Ammon's horn (tissue), 1 donor: ENCODE measurements around the gene AGBL2.
"Not testable (repeated sequence)": the region's sequence is repeated elsewhere in the genome, so short reads cannot be mapped to it uniquely, and the experiment has no call there.

ENCODE experiments used
- DNase-seq: peaks from one replicate; pipeline ENCODE4 v3.0.0-alpha.2; 2016; ENCODE audit warnings: low spot score

The AGBL2 gene

DNA sequence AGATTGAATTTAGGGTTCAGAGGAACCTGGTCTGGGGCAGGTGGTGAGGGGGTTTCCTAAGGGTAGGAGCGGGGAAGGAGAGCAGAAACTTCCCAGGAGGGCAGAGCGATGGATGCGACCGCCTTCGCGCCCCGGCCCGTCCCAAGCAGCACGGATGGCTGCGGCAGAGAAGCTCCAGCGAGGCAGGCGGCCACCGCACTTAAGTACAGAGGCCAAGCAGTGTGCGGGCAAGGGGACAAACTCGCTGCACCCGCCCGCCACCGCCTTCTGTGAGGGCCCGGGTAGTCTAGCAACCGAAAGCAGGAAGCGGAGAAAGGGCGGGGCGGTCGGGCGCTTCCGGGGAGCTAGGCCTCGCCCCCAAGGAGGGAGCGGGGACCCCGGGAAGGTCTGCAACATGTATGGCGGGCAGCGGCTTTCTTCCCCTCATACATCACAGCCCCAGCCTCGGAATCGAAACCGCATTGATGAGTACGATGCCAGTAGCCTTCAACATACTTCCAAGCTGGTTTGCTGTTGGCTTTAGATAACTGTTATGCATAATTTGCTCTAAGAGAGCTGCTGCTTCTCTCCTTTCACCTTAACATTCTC, at the start of gene AGBL2:
TSS of gene AGBL2 (minus strand) at position 288 of the 588 bp plus-strand sequence. CDS start 719 bp downstream, outside the sequence.
- peak; percentile 77 for DNase-seq

DNA sequence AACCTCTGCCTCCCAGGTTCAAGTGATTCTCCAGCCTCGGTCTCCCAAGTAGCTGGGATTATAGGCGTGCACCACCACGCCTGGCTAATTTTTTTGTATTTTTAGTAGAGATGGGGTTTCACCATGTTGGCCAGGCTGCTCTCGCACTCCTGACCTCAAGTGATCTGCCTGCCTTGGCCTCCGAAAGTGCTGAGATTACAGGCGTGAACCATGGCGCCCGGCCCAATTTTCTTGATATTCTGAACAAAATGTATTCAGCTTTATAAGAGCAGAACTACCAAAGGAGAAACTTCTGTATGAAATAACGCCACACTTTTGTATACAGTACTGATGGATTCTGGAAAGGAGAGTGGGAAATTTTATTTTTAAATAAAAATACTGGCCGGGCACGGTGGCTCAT, 44.1 kb upstream of the AGBL2 start:
- not testable (repeated sequence) for DNase-seq

- DNase-seq = no peak
Observed at GRCh38 chr11:47756208-47756607, 41.0 kb upstream of the AGBL2 start.

DNA sequence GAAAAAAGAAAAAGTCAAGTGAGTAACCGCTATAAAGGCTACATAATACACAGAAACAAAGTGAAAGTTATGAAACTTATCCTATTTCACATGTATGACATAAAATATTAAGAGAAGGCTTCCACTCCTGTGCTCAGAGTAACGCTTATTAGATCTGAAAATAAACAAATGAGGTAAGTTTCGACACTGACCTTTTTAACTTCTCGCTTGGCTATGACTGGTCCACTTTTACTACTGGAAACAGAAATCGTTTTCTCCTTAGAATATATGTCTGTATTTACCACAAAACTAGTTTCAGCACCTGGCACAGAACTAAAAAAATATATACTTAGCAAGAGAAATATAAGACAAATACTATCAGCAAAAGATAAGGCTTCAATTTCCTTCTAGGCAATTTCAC, 35.6 kb upstream of the AGBL2 start:
- no peak for DNase-seq

- DNase-seq = not testable (repeated sequence)
Observed at GRCh38 chr11:47742494-47742893, 27.3 kb upstream of the AGBL2 start.

DNA sequence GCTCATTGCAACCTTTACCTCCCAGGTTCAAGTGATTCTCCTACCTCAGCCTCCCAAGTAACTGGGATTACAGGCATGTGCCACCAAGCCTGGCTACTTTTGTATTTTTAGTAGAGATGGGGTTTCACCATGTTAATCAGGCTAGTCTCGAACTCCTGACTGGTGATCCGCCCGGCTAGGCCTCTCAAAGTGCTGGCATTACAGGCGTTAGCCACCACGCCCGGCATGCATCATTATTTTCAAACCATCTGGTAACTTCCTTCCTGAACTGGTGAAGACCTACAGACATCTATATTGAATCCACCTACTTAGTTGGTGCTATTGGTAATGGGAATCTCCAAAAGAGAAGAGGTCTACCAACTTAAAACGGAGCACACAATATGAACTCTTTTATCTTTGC, 22.6 kb upstream of the AGBL2 start:
- not testable (repeated sequence) for DNase-seq

DNA sequence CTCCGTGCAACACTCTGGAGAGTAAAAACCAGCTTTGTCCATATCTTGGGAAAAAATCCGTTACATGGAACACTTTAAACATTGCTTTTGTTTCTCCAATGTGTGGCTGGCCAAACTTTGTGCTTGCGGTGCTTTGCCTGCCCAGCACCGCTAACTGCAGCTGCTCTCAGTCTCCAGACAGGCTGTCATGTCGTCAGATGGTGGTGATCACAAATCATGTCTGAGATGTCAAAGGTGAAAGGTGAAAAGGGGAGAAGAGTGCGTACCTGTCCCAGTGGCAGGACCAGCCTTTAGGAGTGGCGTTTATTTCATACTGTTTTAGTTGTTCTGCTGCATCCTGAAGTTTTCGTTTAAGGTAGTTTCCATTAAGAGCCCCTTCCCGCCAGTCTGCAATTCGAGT, 17.1 kb upstream of the AGBL2 start:
- no peak for DNase-seq

DNA sequence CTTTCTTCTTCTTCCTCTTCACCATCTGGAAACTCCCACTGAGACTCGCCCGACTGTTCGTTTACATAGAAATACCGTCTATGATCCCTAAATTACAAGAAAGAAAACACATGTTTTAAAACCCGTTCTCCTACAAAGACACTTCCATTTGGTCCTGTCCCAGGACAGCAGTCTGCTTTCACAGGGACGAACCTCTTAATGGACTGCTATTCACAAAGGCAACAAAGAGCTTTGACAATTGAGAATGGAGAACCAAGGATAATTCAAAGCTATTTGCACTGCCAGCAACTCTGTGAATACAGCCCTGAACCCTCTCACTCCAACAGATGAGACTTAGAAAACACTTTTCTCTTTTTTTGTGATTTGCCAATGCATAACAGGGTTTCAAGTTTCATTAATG, 16.3 kb upstream of the AGBL2 start:
- no peak for DNase-seq

- no peak for DNase-seq
Observed at GRCh38 chr11:47726878-47727514, 11.8 kb upstream of the AGBL2 start.

- no peak for DNase-seq
Observed at GRCh38 chr11:47726118-47726442, 10.9 kb upstream of the AGBL2 start.

GRCh38 chr11:47725442-47726117, 10.4 kb upstream of the AGBL2 start:
- no peak for DNase-seq

DNA sequence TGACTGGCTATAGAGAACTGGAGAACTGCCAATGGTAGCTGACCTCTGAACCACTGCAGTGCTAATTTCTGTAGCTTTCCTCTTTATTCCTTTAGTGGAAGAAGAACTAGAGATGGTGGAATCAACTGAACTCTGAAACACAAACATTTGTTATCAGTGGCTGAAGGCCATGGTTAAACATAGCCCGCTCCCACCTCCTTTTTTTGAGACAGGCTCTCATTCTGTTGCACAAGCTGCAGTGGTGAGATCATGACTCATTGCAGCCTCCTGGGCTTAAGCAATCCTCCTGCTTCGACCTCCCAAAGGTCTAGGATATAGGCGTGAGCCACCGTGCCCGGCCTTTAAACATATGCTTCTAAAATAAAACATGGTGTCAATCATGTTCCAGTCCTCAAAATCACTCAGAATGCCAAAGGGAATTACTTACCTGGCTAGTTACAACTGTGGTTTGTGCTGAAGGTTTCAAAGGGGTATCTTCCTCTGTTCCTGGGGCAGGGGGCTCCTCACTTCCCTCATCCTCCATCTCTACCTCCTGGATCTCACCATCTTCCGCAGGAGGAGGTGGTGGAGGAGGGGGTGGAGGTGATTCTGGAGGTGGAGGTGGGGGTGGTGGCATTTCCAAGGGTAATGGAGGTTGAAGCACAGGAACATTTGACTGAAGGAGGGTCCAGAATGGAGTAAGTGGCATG, 9.0 kb upstream of the AGBL2 start:
- peak; percentile 21 for DNase-seq

DNA sequence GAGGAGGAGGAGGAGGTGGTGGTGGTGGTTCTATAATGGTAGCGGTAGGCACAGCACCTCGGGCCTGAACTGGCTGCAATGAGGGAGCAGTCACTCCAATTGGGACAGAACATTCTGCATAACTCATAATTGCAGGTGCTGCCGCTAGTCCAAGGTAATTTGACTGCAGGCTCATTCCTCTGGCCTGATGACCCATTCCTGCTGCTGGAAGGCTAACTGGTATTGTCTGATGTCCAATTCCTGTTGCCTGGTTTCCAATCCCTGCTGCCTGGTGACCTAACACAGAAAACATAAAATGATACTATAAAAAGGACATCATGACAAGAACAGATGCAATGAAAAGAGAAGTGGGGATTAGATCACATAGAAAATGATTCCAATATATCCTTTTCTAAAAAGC, 7.9 kb upstream of the AGBL2 start:
- no peak for DNase-seq

GRCh38 chr11:47720651-47721050, 5.5 kb upstream of the AGBL2 start:
- DNase-seq = peak; percentile 25

- DNase-seq = no peak
Observed at GRCh38 chr11:47716692-47717091, 1.5 kb upstream of the AGBL2 start.

DNA sequence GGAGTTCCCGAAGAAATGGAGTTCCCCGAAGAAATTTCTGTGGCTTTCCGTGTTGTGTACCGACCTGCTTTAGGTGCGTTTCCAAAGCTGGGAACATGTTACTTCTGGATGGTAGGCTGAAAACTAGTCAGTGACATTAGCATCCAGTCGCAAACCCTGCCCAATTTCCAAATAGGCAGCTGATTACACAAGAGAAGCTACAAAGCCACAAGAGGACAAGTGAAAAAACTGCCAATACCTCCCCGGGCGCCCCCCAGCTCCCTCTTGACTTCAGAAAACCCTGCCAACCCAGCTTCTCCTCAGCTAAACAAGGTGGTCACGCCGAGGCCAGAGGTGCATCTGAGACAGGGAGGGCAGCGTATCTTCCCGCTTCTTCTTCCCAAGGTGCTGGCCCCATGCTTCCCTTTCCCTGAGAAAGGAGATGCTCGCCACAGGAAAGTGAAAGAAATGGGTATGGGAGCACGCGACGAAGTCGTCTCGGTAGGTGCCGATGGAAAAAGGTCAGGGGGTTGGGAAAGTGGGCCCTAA, 551 bp downstream of the AGBL2 start:
- no peak for DNase-seq

GRCh38 chr11:47711816-47712215, 3.4 kb downstream of the AGBL2 start:
- DNase-seq = no peak

GRCh38 chr11:47711225-47711624, 3.9 kb downstream of the AGBL2 start:
- DNase-seq = no peak

GRCh38 chr11:47707275-47707786, 7.8 kb downstream of the AGBL2 start:
- DNase-seq = not testable (repeated sequence)

DNA sequence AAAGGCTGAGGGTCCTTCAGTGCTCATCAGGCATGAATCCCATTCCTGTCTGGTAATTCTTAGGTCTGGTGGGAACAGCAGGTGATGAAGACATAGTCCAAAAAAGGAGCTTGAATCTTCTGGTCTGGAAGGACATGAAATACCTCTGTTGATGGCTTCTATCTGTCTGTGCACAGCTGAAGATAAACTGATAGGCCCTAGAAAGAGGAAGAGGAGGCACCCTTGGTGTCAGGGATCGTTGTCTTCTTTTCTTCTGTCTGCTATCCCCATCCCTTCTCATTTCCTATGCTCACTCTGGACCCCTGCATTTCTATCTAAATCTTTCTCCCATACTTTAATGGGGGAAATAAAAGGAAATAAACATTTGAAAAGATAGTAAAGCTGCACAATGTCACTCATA, 9.4 kb downstream of the AGBL2 start:
- no peak for DNase-seq

GRCh38 chr11:47691979-47692378, 23.2 kb downstream of the AGBL2 start:
- DNase-seq = no peak

DNA sequence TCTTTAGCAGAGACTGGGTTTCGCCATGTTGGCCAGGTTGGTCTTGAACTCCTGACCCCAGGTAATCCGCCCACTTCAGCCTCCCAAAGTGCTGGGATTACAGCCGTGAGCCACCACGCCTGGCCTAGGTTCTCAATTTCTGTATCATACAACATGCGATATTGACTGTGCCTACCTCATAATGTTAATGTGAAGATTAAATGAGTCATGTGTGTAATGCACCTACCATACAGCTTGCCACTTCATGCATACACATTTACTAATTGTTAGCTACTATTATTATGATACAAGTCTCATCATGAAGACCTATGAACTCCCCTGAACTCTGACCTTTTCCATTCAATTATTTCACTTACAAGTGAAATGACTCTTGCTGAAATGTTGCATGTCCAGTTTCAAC, 25.7 kb downstream of the AGBL2 start:
- DNase-seq = no peak

GRCh38 chr11:47688991-47689390, 26.2 kb downstream of the AGBL2 start:
- no peak for DNase-seq
